Measurements from ENCODE around the gene AFF3.

AFF3 gene

GRCh38 chr2:99854236-99854852 lies 288.0 kb downstream of the AFF3 start:
- no peak for DNase-seq (ENCODE audit: low spot score)

DNA sequence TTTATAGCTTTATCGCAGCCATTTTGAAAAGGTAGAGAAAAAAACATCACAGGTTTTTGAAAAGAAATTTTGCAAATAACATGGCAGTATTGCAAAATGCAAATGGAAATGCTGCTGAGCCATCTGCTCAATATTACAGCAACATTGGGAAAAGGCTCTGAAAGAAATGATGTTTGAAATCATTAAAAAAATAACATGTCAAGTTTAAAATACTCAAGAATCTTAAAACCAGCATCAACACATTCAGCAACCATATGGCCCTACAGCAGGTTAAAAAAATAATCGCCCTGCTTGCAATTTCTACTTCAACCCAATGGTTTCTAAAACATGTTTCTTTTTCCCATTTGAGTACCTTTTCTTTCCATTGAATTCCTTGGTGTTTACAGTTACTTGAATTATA lies 289.4 kb downstream of the AFF3 start:
- no peak for DNase-seq (ENCODE audit: low spot score)

- no peak for DNase-seq (ENCODE audit: low spot score)
Measured at GRCh38 chr2:99852376-99852934, 289.9 kb downstream of the AFF3 start.

DNA sequence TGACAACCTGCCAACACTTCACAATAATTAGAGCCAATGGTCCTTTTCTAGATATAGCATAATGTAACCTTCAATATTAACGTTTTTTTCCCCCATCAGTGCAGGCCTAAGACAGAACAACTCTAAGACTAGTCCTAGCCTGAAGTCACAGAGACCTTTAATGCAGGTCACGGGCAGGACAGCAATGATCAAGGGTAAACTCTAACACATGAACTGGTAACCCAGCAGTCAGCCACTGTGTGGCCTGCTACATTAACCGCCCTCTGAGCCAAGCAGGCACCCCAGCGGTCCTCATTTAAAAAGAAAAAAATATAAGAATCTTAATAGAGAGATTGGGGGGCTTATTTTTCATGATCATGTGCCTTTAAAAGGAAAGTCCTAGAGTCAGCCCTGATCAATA lies 290.6 kb downstream of the AFF3 start:
- no peak for DNase-seq (ENCODE audit: low spot score)

DNA sequence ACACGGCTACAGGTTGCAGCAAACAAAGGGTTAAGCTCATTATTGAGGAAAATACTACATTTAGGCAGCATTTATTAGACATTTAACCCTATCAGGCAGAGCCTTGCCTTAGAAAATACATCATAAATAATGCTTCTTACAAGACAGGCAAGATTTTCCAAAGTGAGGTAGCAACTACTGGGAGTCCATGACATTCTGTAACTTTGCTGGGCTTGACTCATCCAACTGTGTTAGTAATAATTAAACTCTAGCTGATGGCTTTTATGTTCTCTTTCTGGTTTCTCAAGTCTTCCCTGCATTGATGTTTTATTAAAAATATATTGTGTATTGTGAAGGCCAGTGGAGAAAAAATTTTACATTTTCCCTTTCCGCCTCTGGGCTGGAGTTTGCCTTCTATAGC lies 291.3 kb downstream of the AFF3 start:
- DNase-seq (ENCODE audit: low spot score) = no peak

DNA sequence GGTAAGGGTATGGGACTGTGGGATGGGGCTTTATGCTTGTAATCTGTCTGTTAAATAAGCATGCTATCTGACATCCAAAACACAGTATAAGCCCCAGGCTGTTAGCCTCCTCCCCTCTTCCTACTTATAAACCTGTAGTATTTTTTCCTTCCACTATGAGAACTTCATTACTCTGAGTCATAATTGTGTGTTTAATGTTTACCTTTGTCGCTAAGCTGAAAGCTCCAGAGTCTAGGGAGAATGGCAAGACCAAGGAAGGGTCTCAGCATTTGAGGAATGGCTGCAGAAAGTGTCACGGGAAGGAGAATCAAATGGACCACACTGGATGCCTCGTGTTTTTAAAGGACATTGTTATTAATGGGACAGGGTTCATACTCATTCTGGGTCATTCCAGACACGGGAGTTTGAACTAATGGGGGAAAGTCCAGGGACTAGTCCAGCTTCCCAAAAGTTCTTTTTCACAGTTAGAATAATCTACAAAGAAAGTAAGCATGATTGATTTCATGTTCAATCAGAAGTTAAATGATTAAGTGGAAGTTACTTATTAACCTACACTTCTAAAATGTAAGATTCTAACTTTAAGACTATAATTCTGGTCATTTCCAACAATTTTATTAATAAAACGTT lies 292.2 kb downstream of the AFF3 start:
- DNase-seq (ENCODE audit: low spot score) = no peak

DNA sequence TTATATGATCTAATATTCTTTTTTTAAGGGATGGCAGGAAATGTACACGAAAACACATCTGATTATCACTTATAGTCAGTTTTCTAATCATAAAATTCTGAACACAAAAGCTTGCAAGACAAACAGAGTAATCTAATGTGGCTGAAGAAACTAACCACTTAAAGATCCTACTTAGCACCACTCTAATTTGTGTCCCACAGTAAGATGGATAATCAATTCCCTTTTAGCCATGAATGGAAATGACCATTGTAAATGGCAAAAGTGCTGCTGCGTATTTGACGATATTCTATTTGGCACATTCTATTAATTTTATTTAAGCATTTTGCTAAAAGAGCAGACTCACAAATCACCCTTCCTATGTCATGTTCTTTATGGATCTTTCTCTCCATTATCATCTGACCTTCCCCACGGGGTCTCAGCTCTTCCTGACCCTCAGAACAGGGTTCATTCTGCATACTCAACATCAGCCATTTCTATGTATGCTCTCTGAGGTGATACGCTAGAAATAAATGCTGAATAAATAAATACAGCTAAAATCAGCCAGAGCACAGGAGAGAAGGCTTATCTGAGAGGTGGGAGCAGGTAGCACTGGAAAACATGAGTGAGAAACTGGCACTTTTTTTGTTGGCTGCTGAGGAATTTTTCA lies 295.8 kb downstream of the AFF3 start:
- DNase-seq (ENCODE audit: low spot score) = no peak

GRCh38 chr2:99845296-99845695 lies 297.1 kb downstream of the AFF3 start:
- DNase-seq (ENCODE audit: low spot score) = no peak

- no peak for DNase-seq (ENCODE audit: low spot score)
Measured at GRCh38 chr2:99842451-99842850, 299.9 kb downstream of the AFF3 start.

DNA sequence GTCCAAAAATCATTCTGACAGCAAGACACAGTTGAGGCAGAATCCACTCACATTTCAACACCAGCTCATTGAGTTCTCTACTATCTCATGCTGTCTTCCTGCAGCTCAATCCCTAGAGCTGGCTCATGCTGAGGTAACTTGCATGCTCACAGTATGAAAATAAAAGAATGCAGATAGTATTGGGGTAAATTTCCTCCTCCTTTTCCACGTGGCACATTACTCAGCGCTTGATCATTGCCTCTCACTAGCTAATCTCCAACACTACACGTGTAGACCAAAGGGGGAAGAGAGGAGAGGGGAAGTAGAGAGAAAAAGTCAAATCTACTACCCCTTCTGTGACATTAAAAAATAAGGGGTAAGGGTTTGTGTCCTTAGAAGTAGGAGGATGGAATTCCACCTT lies 300.6 kb downstream of the AFF3 start:
- no peak for DNase-seq (ENCODE audit: low spot score)

GRCh38 chr2:99840831-99841230 lies 301.6 kb downstream of the AFF3 start:
- no peak for DNase-seq (ENCODE audit: low spot score)

- no peak for DNase-seq (ENCODE audit: low spot score)
Measured at GRCh38 chr2:99836690-99837605, 305.4 kb downstream of the AFF3 start.

GRCh38 chr2:99834426-99834825 lies 308.0 kb downstream of the AFF3 start:
- DNase-seq (ENCODE audit: low spot score) = no peak

- DNase-seq (ENCODE audit: low spot score) = no peak
Measured at GRCh38 chr2:99833586-99834201, 308.7 kb downstream of the AFF3 start.

GRCh38 chr2:99832926-99833325 lies 309.5 kb downstream of the AFF3 start:
- DNase-seq (ENCODE audit: low spot score) = no peak

- DNase-seq (ENCODE audit: low spot score) = peak; percentile 22
Measured at GRCh38 chr2:99831772-99832171, 310.6 kb downstream of the AFF3 start.

DNA sequence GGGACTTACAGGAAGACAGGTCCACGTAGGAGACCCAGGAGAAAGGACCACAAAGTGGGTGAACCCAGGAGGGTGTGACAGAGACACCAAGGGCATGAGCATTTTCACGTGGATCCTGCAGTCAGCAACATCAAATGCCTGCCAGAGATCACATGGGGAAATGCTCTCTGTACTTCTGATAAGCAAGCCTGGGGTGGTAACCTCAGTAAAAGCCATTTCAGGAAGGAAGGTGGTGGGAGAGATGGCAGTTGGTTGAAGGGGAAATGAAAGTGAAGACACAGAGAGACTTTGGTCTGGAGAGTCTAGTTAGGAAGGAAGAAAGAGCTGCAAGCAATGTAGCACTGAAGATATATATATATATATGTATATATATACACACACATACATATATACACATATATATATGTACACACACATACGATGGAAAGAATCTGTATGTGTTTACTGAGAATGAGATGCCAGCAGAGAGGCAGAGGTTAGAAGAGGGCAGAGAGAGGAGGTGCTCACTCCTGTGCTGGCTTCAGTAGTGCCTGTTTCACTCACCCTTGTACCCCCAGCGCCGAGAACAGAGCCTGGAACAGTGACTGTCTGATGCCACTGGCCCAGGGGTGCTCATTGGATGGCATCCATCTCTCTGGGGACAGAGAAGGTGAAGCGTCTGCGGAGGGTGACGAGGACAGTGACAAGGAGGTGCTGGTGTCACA lies 314.9 kb downstream of the AFF3 start:
- DNase-seq (ENCODE audit: low spot score) = no peak

DNA sequence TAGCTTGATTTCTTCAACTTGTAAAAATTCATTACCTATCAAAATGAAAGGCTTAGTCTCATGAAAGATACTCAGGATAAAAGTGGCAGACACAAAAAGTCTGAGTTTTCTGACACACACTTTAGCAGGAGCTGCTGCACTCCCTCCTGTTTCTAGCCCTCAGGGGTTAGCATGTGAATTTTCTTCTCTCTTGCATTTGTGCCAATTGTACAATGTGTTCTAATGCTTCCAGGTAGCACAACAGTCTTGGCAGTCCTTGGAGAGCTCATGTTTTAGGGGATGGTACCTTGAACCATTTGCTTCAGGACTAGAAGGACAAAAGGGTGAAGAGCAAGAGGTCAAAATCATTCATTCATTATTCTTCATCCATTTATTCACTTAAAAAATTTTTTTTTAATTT lies 316.8 kb downstream of the AFF3 start:
- DNase-seq (ENCODE audit: low spot score) = no peak

GRCh38 chr2:99824758-99825157 lies 317.6 kb downstream of the AFF3 start:
- no peak for DNase-seq (ENCODE audit: low spot score)

- no peak for DNase-seq (ENCODE audit: low spot score)
Measured at GRCh38 chr2:99822474-99823207, 319.7 kb downstream of the AFF3 start.

GRCh38 chr2:99821984-99822383 lies 320.4 kb downstream of the AFF3 start:
- DNase-seq (ENCODE audit: low spot score) = no peak

All from HuH-7 (cell line).